Endodermal cell (in vitro differentiated cells): ENCODE data around the gene SLC8B1. TPM values are rescaled to one million over a fixed set of nuclear protein-coding genes. Genes with fewer than 3 reads are reported as not detected.
A peak's percentile ranks its signal among the peaks of the same experiment; 100 is the strongest.

Source experiments
- DNase-seq: peaks from one replicate; pipeline ENCODE4 v3.0.0-alpha.2; 2017
- H3K27ac ChIP-seq: 2 replicates; pipeline ENCODE4 v1.5.1; 2013; ENCODE audit warnings: mild to moderate bottlenecking, low read depth, low read length, moderate library complexity
- H3K27me3 ChIP-seq: 2 replicates; pipeline ENCODE4 v1.6.1; 2013; ENCODE audit warnings: mild to moderate bottlenecking, low read length, moderate library complexity; ENCODE audit not compliant: insufficient read depth, control insufficient read depth, poor library complexity, severe bottlenecking
- H3K36me3 ChIP-seq: 2 replicates; pipeline ENCODE4 v1.7.0; 2013; ENCODE audit warnings: mild to moderate bottlenecking, low read length, moderate library complexity; ENCODE audit not compliant: control insufficient read depth, insufficient read depth
- H3K4me1 ChIP-seq: one replicate; pipeline ENCODE4 v1.7.0; 2013; ENCODE audit warnings: low read length; ENCODE audit not compliant: control insufficient read depth, insufficient read depth
- H3K4me3 ChIP-seq: 2 replicates; pipeline ENCODE4 v1.5.1; 2013; ENCODE audit warnings: mild to moderate bottlenecking, low read length, moderate library complexity
- H3K9ac ChIP-seq: 2 replicates; pipeline ENCODE4 v1.6.1; 2013; ENCODE audit warnings: mild to moderate bottlenecking, low read length, moderate library complexity; ENCODE audit not compliant: poor library complexity, severe bottlenecking; ENCODE audit errors: extremely low read depth
- H3K9me3 ChIP-seq: 2 replicates; pipeline ENCODE4 v1.6.1; 2013; ENCODE audit warnings: mild to moderate bottlenecking, low read length, moderate library complexity; ENCODE audit not compliant: control insufficient read depth
- H3K27ac Mint-ChIP-seq: 2 replicates; pipeline ENCODE4 v1.8.0; 2020; ENCODE audit warnings: mixed read lengths
- H3K27me3 Mint-ChIP-seq: 2 replicates; pipeline ENCODE4 v1.8.0; 2021; ENCODE audit warnings: mild to moderate bottlenecking, mixed read lengths; ENCODE audit not compliant: insufficient read depth
- H3K36me3 Mint-ChIP-seq: 2 replicates; pipeline ENCODE4 v1.8.0; 2020; ENCODE audit warnings: low read depth, mixed read lengths
- H3K4me1 Mint-ChIP-seq: 2 replicates; pipeline ENCODE4 v1.8.0; 2020; ENCODE audit warnings: mixed read lengths
- H3K4me3 Mint-ChIP-seq: 2 replicates; pipeline ENCODE4 v1.8.0; 2020; ENCODE audit warnings: mild to moderate bottlenecking, moderate library complexity, mixed read lengths
- H3K9me3 Mint-ChIP-seq: 2 replicates; pipeline ENCODE4 v1.8.0; 2020; ENCODE audit warnings: mild to moderate bottlenecking, mixed read lengths
- WGBS, 2 experiments: methylation state at CpG; one replicate each; pipeline versions ENCODE4 v1.1.5 to v1.1.7; 2013; ENCODE audit warnings: missing lambda C conversion rate in 2 of 2, mixed read lengths in 1 of 2; ENCODE audit not compliant: insufficient coverage in 1 of 2, insufficient read length in 1 of 2; 5-methylcytosine and 5-hydroxymethylcytosine counted together
- total RNA-seq, 2 donors: library from RNA; stranded (reverse); fragmentation: NEBNext Ultra II Directional in 1 of 2; extraction: Animal tissue kit (Norgen Biotek cat#: 25700) in 1 of 2; gene quantifications; 2 replicates in 1 of 2; 3 replicates in 1 of 2; pipeline ENCODE4 v1.2.1, GENCODE V29; 2021
- TF ChIP-seq, protein P1 (sequence below): fragments of 200-600 bp; sonication (generic); conservative IDR thresholded peaks from 2 replicates; pipeline ENCODE4 v1.5.0; 2021; ENCODE audit warnings: antibody characterized with exemption, mild to moderate bottlenecking

SLC8B1 gene
- total RNA-seq, 2 donors from 2014 or later: 6.9 to 9.1 TPM

DNA sequence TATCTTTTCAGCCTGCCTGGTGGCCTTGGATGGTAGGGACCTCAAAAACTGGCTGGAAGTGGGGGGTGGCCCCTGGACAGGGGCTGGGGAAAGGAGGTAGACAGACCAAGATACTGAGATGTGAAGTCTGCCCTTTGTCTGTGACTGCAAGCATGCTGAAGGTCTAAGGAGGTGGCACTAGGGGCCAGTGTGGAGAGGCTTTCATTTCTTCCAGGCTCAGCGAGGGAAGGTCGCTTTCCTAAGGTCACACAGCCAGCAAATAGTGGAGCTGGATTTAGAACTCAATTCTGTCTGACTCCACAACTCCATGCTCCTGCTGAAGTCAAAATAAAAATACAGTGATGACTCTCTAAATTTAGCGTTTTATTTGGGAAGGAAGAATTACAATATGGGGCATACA, 12.2 kb upstream of the SLC8B1 start:
- no peak overlapping the region for H3K4me3 ChIP-seq
- no peak overlapping the region for H3K27ac ChIP-seq
- H3K27me3 ChIP-seq: no peaks in the 10 kb centered on the region
- WGBS, 2 experiments: 85 to 100% methylated on average over 1 to 3 of the region's 3 CpGs
- TF ChIP-seq, protein P1, sequence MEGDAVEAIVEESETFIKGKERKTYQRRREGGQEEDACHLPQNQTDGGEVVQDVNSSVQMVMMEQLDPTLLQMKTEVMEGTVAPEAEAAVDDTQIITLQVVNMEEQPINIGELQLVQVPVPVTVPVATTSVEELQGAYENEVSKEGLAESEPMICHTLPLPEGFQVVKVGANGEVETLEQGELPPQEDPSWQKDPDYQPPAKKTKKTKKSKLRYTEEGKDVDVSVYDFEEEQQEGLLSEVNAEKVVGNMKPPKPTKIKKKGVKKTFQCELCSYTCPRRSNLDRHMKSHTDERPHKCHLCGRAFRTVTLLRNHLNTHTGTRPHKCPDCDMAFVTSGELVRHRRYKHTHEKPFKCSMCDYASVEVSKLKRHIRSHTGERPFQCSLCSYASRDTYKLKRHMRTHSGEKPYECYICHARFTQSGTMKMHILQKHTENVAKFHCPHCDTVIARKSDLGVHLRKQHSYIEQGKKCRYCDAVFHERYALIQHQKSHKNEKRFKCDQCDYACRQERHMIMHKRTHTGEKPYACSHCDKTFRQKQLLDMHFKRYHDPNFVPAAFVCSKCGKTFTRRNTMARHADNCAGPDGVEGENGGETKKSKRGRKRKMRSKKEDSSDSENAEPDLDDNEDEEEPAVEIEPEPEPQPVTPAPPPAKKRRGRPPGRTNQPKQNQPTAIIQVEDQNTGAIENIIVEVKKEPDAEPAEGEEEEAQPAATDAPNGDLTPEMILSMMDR: peak; percentile 42
- H3K27ac Mint-ChIP-seq: no peak overlapping the region
- H3K4me1 ChIP-seq: no peaks in the 10 kb centered on the region
- no peak overlapping the region for H3K9ac ChIP-seq
- H3K4me3 Mint-ChIP-seq: no peak overlapping the region
- no peaks in the 10 kb centered on the region for H3K9me3 Mint-ChIP-seq
- H3K4me1 Mint-ChIP-seq: peaks cover 3% of the 10 kb centered on the region
- peaks cover 3% of the 10 kb centered on the region for H3K27me3 Mint-ChIP-seq
- peak; percentile 65 for DNase-seq
- H3K9me3 ChIP-seq: no peaks in the 10 kb centered on the region
- H3K36me3 Mint-ChIP-seq: no peaks in the 10 kb centered on the region
- no peaks in the 10 kb centered on the region for H3K36me3 ChIP-seq

DNA sequence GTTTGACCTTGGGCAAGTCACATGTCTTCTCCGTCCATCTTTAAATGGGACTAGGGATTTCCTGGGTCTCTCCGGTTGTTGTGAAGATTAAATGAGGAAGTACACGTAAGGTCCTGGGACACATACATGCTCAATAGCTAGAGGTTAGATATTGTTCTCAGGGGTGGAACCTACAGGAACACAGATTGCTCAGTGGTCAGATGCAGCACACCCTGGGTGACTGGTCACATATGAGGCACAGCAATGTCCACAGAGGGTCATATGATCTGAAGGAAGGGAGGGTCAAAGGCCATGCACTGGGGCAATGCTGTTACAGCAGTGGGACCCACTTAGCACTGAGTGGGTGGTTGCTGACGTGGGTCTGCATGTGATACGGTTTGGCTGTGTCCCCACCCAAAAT, 11.4 kb upstream of the SLC8B1 start:
- H3K4me3 Mint-ChIP-seq: no peak overlapping the region
- Histone ChIP-seq H3K9ac (no peak overlapping the region), H3K36me3 (no peaks in the 10 kb centered on the region), H3K9me3 (no peaks in the 10 kb centered on the region), H3K27ac (no peak overlapping the region), H3K27me3 (no peaks in the 10 kb centered on the region), H3K4me1 (no peaks in the 10 kb centered on the region), H3K4me3 (no peak overlapping the region)
- no peaks in the 10 kb centered on the region for H3K9me3 Mint-ChIP-seq
- no peaks in the 10 kb centered on the region for H3K36me3 Mint-ChIP-seq
- TF ChIP-seq, protein P1: no peak
- WGBS, 2 experiments: 94 to 96% methylated on average over 2 to 5 of the region's 5 CpGs
- H3K27ac Mint-ChIP-seq: no peak overlapping the region
- peaks cover 3% of the 10 kb centered on the region for H3K4me1 Mint-ChIP-seq
- H3K27me3 Mint-ChIP-seq: peaks cover 7% of the 10 kb centered on the region
- no peak for DNase-seq

DNA sequence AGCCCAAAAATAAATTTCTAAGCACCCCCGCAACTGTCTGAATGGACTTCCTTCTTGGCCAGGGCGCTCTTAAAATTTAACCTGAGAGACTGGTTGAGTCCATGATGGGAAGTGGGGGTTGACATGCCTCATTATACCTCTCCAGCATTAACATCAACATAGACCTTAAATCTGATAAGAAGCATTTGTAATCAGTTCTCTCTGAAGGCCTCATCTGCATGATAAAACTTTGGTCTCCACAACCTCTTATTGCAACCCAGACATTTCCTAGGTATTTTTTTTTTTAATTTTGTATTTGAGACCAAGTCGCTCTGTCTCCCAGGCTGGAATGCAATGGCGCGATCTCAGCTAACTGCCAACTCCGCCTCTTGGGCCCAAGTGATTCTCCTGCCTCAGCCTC, 10.4 kb upstream of the SLC8B1 start:
- Mint-ChIP-seq H3K27me3 (peaks cover 9% of the 10 kb centered on the region), H3K36me3 (no peaks in the 10 kb centered on the region), H3K4me1 (peaks cover 3% of the 10 kb centered on the region), H3K27ac (no peak overlapping the region), H3K4me3 (no peak overlapping the region), H3K9me3 (no peaks in the 10 kb centered on the region)
- Histone ChIP-seq H3K9ac (no peak overlapping the region), H3K36me3 (no peaks in the 10 kb centered on the region), H3K27ac (no peak overlapping the region), H3K9me3 (no peaks in the 10 kb centered on the region), H3K4me3 (no peak overlapping the region), H3K27me3 (no peaks in the 10 kb centered on the region), H3K4me1 (no peaks in the 10 kb centered on the region)
- WGBS, 2 experiments: 88 to 96% methylated on average over 6 of the region's 6 CpGs
- DNase-seq: no peak
- TF ChIP-seq, protein P1: no peak
